Measurements from ENCODE around the gene DNAJB4. TPM values are rescaled to one million over a fixed set of nuclear protein-coding genes. Genes with fewer than 3 reads are reported as not detected.

The DNAJB4 gene
- total RNA-seq, 1 donor from 2014 or later, result 12.5 TPM

DNA sequence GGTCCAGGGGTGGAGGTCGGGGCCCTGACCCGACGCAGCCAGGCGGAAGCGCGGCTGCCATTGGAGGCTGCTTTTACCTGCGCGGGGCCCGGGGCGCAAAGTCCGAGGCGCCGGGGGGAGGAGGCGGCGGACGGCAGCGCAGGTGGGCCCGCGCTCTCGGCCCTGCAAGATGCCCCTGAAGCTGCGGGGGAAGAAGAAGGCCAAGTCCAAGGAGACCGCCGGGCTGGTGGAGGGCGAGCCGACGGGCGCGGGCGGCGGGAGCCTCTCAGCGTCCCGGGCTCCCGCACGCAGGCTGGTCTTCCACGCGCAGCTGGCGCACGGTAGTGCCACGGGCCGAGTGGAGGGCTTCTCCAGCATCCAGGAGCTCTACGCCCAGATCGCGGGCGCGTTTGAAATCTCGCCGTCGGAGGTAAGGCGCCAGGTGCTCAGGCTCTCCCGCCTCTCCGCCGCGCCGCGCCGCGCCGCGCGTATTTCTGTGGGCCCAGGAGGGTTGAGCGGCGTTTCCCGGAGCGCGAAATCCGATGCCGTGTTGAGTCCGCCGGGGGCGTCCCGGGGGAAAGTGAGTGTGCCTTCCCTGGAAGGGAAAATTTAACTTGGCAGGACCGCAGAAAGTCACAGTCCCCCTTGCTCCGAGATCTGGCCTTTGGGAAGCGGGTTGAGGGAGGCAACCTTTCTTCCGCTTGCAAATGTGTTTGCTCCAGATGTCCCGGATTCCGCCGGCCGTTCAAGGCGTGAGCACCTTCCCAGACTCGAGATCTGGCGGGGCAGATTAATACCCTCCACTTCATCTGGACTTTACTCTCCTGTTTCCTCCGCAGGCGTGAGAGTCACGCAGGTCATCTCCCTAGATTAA is 41.4 kb downstream of the DNAJB4 start, which contains the start of gene GIPC2:
GIPC2 (plus strand) TSS at position 41 of the 853 bp plus-strand sequence; CDS start at position 170, 129 bp downstream.
- peaks cover 38% of the 10 kb centered on the region for H3K27me3 Mint-ChIP-seq (ENCODE audit: low read depth)

GRCh38 chr1:78047106-78047505 is 42.4 kb downstream of the DNAJB4 start:
- H3K27me3 Mint-ChIP-seq (ENCODE audit: low read depth), result peaks cover 41% of the 10 kb centered on the region
- H3K4me1 Mint-ChIP-seq (ENCODE audit: low read depth), result peaks cover 21% of the 10 kb centered on the region
- no peaks in the 10 kb centered on the region for H3K9me3 Mint-ChIP-seq
- intact Hi-C loops (cut with micrococcal nuclease), result no loop called here
- no peak for DNase-seq (ENCODE audit: low spot score)
- no peaks in the 10 kb centered on the region for H3K36me3 Mint-ChIP-seq (ENCODE audit: low read depth)
- no peak overlapping the region for H3K4me3 Mint-ChIP-seq (ENCODE audit: low read depth)
- H3K27ac Mint-ChIP-seq, result no peak overlapping the region

More for the DNA sequence above, 41.4 kb downstream of the DNAJB4 start, which contains the start of gene GIPC2:
- Mint-ChIP-seq H3K4me1 (ENCODE audit: low read depth) (peaks cover 21% of the 10 kb centered on the region), H3K9me3 (no peaks in the 10 kb centered on the region), H3K36me3 (ENCODE audit: low read depth) (no peaks in the 10 kb centered on the region), H3K27ac (no peak within 1 kb of the TSS), H3K4me3 (ENCODE audit: low read depth) (peak within 1 kb of the TSS; percentile 74)
- no peak for DNase-seq (ENCODE audit: low spot score)
- intact Hi-C loops (cut with micrococcal nuclease), result no loop called here

- no peak overlapping the region for H3K27ac Mint-ChIP-seq
- no peak for DNase-seq (ENCODE audit: low spot score)
- no peaks in the 10 kb centered on the region for H3K36me3 Mint-ChIP-seq (ENCODE audit: low read depth)
- intact Hi-C loops (cut with micrococcal nuclease), result no loop called here
- no peak overlapping the region for H3K4me3 Mint-ChIP-seq (ENCODE audit: low read depth)
- no peaks in the 10 kb centered on the region for H3K9me3 Mint-ChIP-seq
- H3K4me1 Mint-ChIP-seq (ENCODE audit: low read depth), result peaks cover 21% of the 10 kb centered on the region
- peaks cover 40% of the 10 kb centered on the region for H3K27me3 Mint-ChIP-seq (ENCODE audit: low read depth)
Observed at GRCh38 chr1:78047631-78048030, 42.9 kb downstream of the DNAJB4 start.

DNA sequence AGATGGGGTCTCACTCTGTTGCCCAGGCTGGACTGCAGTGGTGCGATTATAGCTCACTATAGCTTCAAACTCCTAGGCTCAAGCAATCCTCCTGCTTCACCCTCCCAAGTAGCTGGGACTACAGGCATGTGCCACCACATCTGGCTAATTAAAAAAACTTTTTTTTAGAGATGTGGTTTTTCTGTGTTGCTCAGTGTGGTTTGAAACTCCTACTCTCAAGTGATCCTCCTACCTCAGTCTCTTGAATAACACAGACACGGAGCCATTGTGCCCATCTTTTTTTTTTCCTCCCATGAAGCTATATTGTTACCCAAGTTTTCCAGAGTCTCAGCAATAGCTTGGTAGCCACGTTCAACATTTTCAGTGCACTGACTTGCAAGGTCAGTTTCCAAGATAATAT is 43.7 kb downstream of the DNAJB4 start:
- intact Hi-C loops (cut with micrococcal nuclease), result no loop called here
- no peak for DNase-seq (ENCODE audit: low spot score)

DNA sequence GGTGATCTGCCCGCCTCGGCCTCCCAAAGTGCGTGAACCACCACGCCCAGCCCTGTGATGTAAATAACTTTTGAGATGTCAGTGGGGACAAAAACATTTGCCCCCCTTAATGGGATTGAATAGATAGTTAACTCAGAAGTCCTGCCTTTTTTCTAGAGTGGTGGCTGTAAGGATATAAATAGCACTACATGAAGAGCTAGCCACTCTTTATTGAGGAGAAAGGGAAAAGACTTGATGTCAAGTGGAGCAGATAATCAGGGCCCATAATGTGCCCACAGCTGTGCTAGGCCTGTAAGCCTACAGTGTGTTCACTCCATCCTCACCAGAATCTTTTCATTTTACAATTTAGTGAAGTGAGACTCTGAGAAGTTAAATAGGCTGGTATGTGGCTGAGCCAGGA is 44.7 kb downstream of the DNAJB4 start:
- H3K36me3 Mint-ChIP-seq (ENCODE audit: low read depth), result no peaks in the 10 kb centered on the region
- H3K4me3 Mint-ChIP-seq (ENCODE audit: low read depth), result no peak overlapping the region
- H3K9me3 Mint-ChIP-seq, result no peaks in the 10 kb centered on the region
- intact Hi-C loops (cut with micrococcal nuclease), result no loop called here
- peaks cover 21% of the 10 kb centered on the region for H3K4me1 Mint-ChIP-seq (ENCODE audit: low read depth)
- no peak for DNase-seq (ENCODE audit: low spot score)
- no peak overlapping the region for H3K27ac Mint-ChIP-seq
- H3K27me3 Mint-ChIP-seq (ENCODE audit: low read depth), result peaks cover 30% of the 10 kb centered on the region

More for the DNA sequence above, 43.7 kb downstream of the DNAJB4 start:
- H3K36me3 Mint-ChIP-seq (ENCODE audit: low read depth), result no peaks in the 10 kb centered on the region
- no peaks in the 10 kb centered on the region for H3K9me3 Mint-ChIP-seq
- H3K27ac Mint-ChIP-seq, result no peak overlapping the region
- H3K4me1 Mint-ChIP-seq (ENCODE audit: low read depth), result peaks cover 21% of the 10 kb centered on the region
- H3K4me3 Mint-ChIP-seq (ENCODE audit: low read depth), result no peak overlapping the region
- peaks cover 33% of the 10 kb centered on the region for H3K27me3 Mint-ChIP-seq (ENCODE audit: low read depth)

DNA sequence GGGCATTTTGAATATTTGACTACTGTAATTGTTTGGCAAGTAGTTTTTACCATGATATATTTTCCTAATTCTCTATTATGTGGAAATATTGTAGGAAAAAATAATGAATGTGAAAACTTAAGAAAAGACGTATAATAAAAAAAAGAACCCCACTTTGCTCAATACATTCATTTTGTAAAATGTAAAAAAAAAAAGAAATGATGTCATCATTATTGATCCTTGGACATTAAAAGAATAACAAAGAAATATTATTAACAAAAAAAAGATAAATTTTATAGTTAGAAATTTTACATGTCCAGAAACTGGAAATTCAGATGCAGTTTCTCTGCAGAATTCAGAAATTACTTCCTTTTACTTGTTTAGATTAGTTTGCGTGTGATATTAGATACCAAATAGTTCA is 46.3 kb downstream of the DNAJB4 start:
- DNase-seq (ENCODE audit: low spot score), result no peak
- Mint-ChIP-seq H3K36me3 (ENCODE audit: low read depth) (no peaks in the 10 kb centered on the region), H3K4me1 (ENCODE audit: low read depth) (peaks cover 13% of the 10 kb centered on the region), H3K27ac (no peak overlapping the region), H3K4me3 (ENCODE audit: low read depth) (no peak overlapping the region), H3K9me3 (no peaks in the 10 kb centered on the region), H3K27me3 (ENCODE audit: low read depth) (peaks cover 18% of the 10 kb centered on the region)
- intact Hi-C loops (cut with micrococcal nuclease), result no loop called here

GRCh38 chr1:78052685-78053405 is 48.1 kb downstream of the DNAJB4 start:
- Mint-ChIP-seq H3K27me3 (ENCODE audit: low read depth) (peaks cover 8% of the 10 kb centered on the region), H3K36me3 (ENCODE audit: low read depth) (no peaks in the 10 kb centered on the region), H3K4me3 (ENCODE audit: low read depth) (no peak overlapping the region), H3K9me3 (no peaks in the 10 kb centered on the region), H3K4me1 (ENCODE audit: low read depth) (peaks cover 6% of the 10 kb centered on the region), H3K27ac (no peak overlapping the region)
- intact Hi-C loops (cut with micrococcal nuclease), result no loop called here
- no peak for DNase-seq (ENCODE audit: low spot score)

DNA sequence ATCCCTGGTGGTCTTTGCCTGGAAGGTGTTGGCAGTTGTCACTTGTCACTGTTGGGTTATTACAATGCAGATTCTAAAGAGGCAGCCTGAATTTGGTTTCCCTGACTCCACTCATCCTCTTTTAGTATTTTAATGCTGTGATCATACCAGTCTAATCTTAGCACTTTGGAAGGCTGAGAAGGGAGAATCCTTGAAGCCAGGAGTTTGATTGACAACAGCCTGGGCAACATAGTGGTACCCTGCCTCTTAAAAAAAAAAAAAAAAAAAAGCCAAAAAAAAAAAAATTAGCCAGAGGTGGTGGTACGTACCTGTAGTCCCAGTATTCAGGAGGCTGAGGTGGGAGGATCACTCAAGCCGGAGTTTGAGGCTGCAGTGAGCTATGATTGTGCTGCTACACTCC is 48.8 kb downstream of the DNAJB4 start:
- Mint-ChIP-seq H3K27me3 (ENCODE audit: low read depth) (peaks cover 11% of the 10 kb centered on the region), H3K36me3 (ENCODE audit: low read depth) (no peaks in the 10 kb centered on the region), H3K27ac (no peak overlapping the region), H3K9me3 (no peaks in the 10 kb centered on the region), H3K4me1 (ENCODE audit: low read depth) (peaks cover 6% of the 10 kb centered on the region), H3K4me3 (ENCODE audit: low read depth) (no peak overlapping the region)
- intact Hi-C loops (cut with micrococcal nuclease), result no loop called here
- DNase-seq (ENCODE audit: low spot score), result no peak

- Mint-ChIP-seq H3K4me3 (ENCODE audit: low read depth) (no peak overlapping the region), H3K27ac (no peak overlapping the region), H3K27me3 (ENCODE audit: low read depth) (peaks cover 11% of the 10 kb centered on the region), H3K4me1 (ENCODE audit: low read depth) (peaks cover 5% of the 10 kb centered on the region), H3K36me3 (ENCODE audit: low read depth) (no peaks in the 10 kb centered on the region), H3K9me3 (no peaks in the 10 kb centered on the region)
- intact Hi-C loops (cut with micrococcal nuclease), result no loop called here
- no peak for DNase-seq (ENCODE audit: low spot score)
Observed at GRCh38 chr1:78054559-78054958, 49.8 kb downstream of the DNAJB4 start.

GRCh38 chr1:78054972-78055371 is 50.2 kb downstream of the DNAJB4 start:
- Mint-ChIP-seq H3K27ac (no peak overlapping the region), H3K36me3 (ENCODE audit: low read depth) (no peaks in the 10 kb centered on the region), H3K4me1 (ENCODE audit: low read depth) (peaks cover 5% of the 10 kb centered on the region), H3K9me3 (no peaks in the 10 kb centered on the region), H3K27me3 (ENCODE audit: low read depth) (peaks cover 11% of the 10 kb centered on the region), H3K4me3 (ENCODE audit: low read depth) (no peak overlapping the region)
- no peak for DNase-seq (ENCODE audit: low spot score)
- intact Hi-C loops (cut with micrococcal nuclease), result no loop called here

DNA sequence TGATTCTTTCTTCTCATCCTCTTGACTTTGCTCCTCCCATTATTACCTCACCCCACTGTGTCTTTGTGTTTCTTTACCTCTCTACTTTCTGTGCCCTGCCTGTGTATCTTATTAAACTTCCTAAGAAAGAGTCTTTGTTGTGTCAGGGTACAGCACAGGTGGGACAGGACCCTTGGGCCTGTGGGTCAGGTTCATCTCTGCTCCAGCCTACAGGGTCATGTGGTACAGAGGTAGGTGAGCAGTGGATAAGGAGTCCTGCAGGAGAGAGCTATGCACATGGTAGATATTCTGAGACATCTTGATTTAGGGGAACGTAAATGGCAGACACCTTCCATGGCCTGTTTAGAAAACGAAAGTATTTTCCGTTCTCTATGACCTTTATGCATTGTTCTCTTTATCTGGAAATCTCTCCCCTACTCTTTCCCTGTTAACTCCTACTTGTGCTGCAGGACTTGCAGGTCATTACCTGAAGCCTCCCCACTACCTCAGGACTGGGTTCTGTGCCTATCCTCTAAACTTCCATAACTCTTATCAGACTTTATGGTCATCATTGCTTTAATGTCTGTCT is 50.9 kb downstream of the DNAJB4 start:
- intact Hi-C loops (cut with micrococcal nuclease), result no loop called here
- Mint-ChIP-seq H3K4me1 (ENCODE audit: low read depth) (peaks cover 5% of the 10 kb centered on the region), H3K4me3 (ENCODE audit: low read depth) (no peak overlapping the region), H3K36me3 (ENCODE audit: low read depth) (no peaks in the 10 kb centered on the region), H3K27ac (no peak overlapping the region), H3K27me3 (ENCODE audit: low read depth) (peaks cover 13% of the 10 kb centered on the region), H3K9me3 (no peaks in the 10 kb centered on the region)
- no peak for DNase-seq (ENCODE audit: low spot score)

DNA sequence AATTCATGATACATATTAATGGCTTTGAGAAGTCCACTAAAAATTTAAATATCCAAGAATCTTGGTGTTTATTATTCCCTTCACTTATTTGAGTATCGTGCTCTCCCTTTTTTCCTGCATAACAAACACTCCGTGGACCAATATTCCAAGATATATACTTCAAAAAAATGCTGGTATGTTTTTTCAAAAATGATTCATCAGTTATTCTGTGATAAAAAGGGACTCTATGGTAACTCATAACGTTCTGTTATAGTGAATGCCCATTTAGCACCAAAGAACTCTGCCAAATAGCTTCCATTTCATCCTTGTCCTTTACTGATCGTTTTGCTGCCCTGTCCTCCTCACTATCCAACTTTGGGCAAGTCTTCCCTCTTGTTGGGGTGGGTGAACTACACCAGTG is 53.9 kb downstream of the DNAJB4 start:
- Mint-ChIP-seq H3K4me3 (ENCODE audit: low read depth) (no peak overlapping the region), H3K9me3 (no peaks in the 10 kb centered on the region), H3K27me3 (ENCODE audit: low read depth) (peaks cover 9% of the 10 kb centered on the region), H3K4me1 (ENCODE audit: low read depth) (peaks cover 5% of the 10 kb centered on the region), H3K27ac (no peak overlapping the region), H3K36me3 (ENCODE audit: low read depth) (no peaks in the 10 kb centered on the region)
- DNase-seq (ENCODE audit: low spot score), result no peak
- intact Hi-C loops (cut with micrococcal nuclease), result no loop called here

Measured in activated T-helper 2 cell treated with anti-CD3 and anti-CD28 coated beads, Interferon-gamma antibody, Interleukin-2, Interleukin-4, amounts not matched to agents 10 μg/mL and 5 μg/mL and 100 μg/mL, durations not matched to agents 14 hours and 24 hours and 36 hours (primary cell).